Effector CD8-positive, alpha-beta T cell (primary cell): Measurements from ENCODE around the gene LRRFIP2.
"Not testable (repeated sequence)": the region's sequence is repeated elsewhere in the genome, so short reads cannot be mapped to it uniquely, and the experiment has no call there.

Experiments
- DNase-seq: peaks from one replicate; lab custom pipeline; 2025; lab: John Stamatoyannopoulos, UW
- total RNA-seq, 4 experiments: gene quantifications; one replicate each; lab custom pipeline; 2026; lab: John Stamatoyannopoulos, UW

Gene LRRFIP2, protein sequence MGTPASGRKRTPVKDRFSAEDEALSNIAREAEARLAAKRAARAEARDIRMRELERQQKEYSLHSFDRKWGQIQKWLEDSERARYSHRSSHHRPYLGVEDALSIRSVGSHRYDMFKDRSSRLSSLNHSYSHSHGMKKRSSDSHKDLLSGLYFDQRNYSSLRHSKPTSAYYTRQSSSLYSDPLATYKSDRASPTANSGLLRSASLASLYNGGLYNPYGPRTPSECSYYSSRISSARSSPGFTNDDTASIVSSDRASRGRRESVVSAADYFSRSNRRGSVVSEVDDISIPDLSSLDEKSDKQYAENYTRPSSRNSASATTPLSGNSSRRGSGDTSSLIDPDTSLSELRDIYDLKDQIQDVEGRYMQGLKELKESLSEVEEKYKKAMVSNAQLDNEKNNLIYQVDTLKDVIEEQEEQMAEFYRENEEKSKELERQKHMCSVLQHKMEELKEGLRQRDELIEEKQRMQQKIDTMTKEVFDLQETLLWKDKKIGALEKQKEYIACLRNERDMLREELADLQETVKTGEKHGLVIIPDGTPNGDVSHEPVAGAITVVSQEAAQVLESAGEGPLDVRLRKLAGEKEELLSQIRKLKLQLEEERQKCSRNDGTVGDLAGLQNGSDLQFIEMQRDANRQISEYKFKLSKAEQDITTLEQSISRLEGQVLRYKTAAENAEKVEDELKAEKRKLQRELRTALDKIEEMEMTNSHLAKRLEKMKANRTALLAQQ
- total RNA-seq = 54.2 to 103 (median 67.1) reads per million in 4 experiments

GRCh38 chr3:37174532-37175126, at the start of gene LRRFIP2:
Gene LRRFIP2 (minus strand): TSS chr3:37174582. CDS start chr3:37148983, 25,599 bp downstream.
- no peak for DNase-seq

DNA sequence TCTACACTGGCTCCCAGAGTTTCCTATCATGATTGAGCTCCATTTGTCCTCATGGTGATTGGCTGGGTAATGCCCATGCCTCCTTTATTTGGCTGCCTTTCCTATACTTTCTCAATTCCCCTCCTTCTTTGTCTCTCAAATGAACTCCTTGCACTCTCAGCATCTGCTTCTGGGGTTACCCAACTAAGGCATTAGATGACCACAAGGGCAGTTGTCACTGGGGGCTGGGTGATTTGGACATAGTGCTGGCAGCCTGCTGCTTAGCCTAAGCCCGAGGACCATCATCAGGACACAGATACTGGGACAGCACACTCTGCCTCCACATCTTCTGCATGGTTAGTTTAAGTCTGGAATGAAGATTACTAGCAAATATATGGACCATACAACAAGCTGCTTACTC, 49.2 kb upstream of the LRRFIP2 start:
- DNase-seq = no peak

DNA sequence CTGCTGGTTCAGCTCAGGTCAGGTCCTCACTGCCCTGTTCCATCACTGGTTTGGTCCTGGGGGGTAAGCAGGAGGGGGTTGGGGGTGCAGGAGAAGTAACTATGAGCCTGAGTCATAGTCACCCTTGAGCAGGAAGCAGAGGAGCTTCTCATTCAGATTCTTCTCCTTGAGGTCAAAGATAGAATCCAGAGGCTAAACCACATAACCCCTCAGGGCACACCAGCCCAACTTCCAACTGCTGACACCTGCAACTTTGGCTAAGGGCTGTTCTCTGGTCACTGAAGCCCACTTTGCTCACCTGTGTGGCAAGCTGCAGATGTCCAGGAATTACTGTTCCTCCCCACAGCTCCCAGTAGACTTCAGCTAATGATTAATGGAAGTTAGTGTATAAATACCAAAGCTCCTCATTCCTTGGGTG, 48.8 kb upstream of the LRRFIP2 start:
- no peak for DNase-seq

- not testable (repeated sequence) for DNase-seq
These were observed 48.2 kb upstream of the LRRFIP2 start for GRCh38 chr3:37222542-37222941.

DNA sequence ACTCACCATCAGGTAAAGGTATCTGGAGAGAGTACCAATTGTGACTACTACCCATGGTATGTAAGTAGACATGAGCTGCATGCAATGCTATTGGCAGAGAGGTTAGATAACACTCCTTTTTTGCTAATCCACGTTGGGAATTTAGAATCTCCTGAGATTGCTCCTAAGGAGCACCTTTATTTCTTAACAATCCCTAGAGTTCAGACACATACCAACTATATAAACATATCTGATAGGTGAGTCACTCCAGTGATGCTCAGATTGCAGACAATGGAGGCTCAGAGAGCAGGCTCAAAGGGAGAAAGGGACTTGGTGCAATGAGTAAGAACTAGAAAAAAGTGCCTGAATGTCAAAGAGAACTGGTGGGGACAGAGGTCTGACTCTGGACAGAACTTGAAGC, 47.0 kb upstream of the LRRFIP2 start:
- DNase-seq = no peak

- no peak for DNase-seq
These were observed 44.9 kb upstream of the LRRFIP2 start for GRCh38 chr3:37219266-37219665.

GRCh38 chr3:37218206-37218605, 43.8 kb upstream of the LRRFIP2 start:
- no peak for DNase-seq

DNA sequence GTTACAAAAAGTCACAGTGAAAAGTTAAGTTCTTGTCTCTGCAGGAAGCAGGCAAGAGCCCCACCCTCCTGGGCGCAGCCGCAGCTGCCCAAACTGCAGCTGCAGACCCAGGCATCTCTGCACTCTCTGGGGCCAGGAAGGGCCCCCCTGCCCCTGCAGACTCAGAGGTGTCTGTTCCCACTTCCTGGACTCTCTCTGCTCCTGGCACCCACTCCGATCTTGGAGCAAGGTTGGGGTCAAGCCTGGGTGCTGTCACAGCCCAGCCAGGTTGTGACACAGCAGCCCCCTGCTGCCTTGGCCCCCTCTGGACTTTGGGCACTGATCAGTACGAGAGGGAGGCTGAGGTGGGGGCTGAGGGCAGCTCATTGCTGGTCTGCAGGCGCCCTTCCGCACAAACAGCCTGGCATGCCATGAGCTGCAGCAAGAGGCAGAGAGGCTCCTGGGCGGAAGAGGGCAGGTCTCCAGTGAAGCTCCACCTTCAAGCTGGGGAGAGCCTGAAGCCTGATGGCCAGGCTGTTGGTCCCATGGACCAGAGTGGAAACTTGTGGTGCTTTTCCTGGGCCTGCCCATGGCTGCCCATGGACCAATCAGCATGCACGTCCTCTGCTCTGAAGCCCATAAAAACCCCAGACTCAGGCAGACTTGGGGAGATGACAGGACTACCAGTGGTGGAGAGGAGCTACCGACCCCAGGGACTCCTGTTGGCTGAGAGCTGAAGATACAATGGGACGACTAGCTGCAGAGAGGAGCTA, 42.9 kb upstream of the LRRFIP2 start:
- no peak for DNase-seq

GRCh38 chr3:37216597-37217097, 42.3 kb upstream of the LRRFIP2 start:
- DNase-seq = no peak

DNA sequence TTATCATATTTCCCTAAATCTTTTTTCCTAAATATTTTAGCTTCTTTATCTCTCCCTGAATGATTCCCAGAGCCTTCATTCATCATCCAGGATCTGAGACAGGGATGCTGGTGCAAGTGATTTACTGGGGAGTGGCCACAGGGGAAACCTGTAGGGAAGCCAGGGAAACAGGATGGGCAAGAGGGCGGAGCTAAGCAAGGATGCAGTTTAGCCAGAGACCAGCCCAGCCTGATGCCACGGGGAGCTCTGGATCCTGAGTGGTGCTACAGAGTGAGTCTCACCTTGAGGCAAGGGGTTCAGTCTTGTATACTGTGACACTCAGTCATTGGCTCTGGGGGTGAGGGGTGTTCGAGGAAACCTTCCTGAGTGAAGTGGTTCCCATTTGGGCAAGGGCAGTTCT, 39.7 kb upstream of the LRRFIP2 start:
- no peak for DNase-seq

- no peak for DNase-seq
These were observed 35.8 kb upstream of the LRRFIP2 start for GRCh38 chr3:37210230-37210629.

DNA sequence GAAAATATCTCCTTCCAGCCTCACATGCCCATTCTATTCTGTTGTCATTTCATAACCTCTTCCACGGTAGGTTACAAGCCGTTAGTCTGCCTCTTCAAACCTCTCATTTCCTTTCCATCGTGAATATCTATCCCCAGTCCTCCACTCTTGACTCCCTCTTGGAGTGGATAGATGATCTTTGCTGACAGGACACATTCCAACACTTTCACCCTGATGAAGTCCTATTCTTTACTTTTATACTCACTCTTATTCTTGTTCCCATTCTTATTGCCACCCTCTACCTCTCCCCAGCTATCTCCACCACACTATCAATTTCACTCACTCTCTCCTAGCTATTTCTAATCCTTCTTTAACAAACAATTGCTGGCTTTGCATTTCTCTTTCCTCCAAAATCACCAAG, 34.2 kb upstream of the LRRFIP2 start:
- DNase-seq = not testable (repeated sequence)

DNA sequence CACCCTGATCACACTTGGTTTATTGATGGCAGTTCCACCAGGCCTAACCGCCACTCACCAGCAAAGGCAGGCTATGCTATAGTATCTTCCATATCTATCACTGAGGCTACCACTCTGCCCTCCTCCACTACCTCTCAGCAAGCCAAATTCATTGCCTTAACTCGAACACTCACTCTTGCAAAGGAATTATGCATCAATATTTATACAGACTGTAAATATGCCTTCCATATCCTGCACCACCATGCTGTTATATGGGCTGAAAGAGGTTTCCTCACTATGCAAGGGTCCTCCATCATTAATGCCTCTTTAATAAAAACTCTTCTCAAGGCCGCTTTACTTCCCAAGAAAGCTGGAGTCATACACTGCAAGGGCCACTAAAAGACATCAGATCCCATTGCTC, 33.6 kb upstream of the LRRFIP2 start:
- DNase-seq = not testable (repeated sequence)

DNA sequence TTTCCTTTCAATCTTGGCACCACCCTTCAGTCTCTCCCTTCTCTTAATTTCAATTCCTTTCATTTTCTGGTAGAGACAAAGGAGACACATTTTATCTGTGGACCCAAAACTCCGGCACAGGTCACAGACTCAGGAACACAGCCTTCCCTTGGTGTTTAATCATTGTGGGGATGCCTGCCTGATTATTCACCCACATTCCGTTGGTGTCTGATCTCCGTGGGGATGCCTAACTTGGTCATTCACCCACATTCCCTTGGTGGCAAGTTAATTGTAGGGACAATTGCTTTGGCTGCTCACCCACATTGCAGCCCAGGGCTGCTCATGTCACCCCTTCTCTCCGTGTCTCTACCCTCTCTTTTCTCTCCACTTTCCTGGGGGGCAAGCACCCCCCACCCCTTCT, 31.7 kb upstream of the LRRFIP2 start:
- DNase-seq = not testable (repeated sequence)

- no peak for DNase-seq
These were observed 29.9 kb upstream of the LRRFIP2 start for GRCh38 chr3:37204314-37204713.

DNA sequence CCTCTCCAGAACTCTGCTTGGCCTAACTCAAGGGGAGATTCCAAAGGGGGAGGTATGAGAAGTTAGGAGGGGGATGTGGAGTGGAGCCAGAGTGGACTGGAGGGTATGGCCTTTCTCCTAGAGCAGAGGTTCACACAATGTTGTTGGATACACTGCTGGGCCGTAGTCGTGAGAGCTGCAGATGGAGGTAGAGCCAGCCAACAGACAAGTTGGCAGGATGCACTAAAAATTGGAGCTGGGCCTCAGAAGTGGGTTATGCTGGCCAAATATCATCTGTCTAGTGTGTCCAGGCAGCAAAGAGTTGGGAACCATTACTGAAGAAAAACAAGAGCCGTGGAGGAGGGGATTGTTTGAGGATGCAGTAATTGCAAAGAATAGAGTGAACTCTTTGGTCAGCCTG, 27.7 kb upstream of the LRRFIP2 start:
- no peak for DNase-seq

GRCh38 chr3:37200141-37200540, 25.8 kb upstream of the LRRFIP2 start:
- no peak for DNase-seq

DNA sequence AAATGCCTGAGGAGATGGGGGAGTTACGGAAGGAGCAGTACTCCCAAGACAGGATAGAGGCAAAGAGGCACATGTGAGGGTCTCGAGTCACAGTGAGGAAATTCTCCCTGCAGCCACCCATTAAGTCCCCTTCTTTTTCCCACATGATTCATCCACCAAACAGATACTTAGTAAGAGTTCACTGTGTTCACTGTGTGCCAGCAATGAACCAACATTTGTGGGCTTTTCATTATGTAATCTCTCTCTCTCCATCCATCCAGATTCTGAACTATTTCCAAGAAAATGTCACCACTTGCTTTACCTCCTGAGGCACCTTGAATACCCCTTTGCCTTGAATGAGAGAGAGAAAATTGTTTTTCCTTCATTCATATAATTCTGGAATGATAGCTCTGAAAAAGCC, 24.6 kb upstream of the LRRFIP2 start:
- DNase-seq = no peak

DNA sequence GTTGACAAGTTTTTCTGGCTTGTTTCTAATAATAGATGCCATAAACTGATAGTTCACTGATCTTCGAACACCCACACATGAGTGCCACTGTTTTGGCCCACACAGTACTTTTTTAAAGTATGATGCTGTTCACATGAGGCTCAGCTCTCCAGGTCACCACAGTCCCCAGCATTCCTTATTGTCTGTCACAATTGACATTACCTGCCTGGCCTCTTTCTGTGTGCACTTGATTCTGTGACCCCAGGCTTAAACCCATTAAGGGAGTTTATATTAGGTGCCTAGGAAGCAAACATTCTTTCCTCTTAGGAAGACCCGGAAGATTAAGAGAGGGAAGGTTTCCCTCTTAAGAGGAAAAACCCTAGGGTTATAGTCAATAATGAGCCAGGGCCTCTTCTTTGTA, 24.2 kb upstream of the LRRFIP2 start:
- no peak for DNase-seq

DNA sequence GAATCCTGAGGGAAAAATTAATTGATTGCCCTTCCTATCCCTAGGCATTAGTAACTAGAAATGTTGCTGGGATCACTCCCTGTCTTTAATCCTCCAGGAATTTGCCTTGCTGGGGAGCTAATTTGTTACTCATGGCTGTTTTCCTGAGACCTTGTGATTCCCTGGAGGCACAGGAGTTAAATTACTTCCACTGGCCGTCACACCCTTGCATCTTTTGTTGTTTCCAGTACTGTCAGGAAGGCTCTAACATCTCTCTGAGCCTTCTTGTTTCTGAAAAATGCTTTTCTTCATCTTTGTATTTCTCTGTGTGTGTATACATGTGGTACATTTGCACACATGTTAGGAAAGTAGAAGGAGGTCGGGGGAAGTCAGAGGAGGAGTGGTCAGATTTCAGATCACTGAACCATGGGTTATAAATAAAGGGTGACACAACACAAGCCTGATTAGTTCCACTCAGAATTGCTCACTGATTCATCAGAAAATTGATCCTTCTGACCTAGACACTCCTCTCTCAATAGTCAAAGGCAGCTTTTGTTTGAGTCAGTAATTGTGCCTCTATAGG, 23.5 kb upstream of the LRRFIP2 start:
- DNase-seq = no peak

DNA sequence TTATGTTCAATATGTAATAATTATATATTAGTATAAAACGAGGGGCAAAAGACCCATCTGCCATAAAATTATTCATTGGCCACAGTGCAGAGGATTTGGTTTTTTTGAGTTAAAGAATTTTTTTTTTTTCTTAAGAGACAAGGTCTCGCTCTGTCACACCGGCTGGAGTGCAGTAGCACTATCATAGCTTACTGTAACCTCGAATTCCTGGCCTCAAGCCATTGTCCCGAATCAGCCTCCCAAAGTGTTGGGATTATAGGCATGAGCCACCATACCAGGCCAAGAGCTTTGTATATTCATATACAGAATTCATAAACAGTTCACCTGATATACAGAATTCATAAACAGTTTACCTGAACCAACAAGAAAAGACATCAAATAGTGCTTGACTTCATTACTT, 20.2 kb upstream of the LRRFIP2 start:
- no peak for DNase-seq

GRCh38 chr3:37190667-37191066, 16.3 kb upstream of the LRRFIP2 start:
- DNase-seq = no peak
